Activated CD8-positive, alpha-beta T cell treated with anti-CD3 and anti-CD28 coated beads for 36 hours (primary cell): ENCODE measurements around the gene LAMA3. TPM values are rescaled to one million over a fixed set of nuclear protein-coding genes. Genes with fewer than 3 reads are reported as not detected.
A peak's percentile ranks its signal among the peaks of the same experiment; 100 is the strongest.

Source experiments
- ATAC-seq: fragments of 200-7000 bp; cut with Tn5 transposase; one replicate; pipeline ENCODE4 v1.10.0; 2021; ENCODE audit warnings: mild to moderate bottlenecking, moderate library complexity
- CTCF ChIA-PET: fragments of 350-600 bp; sonication (Branson Sonifier 250); formaldehyde crosslinking; loops from one replicate; lab custom pipeline; 2021; ENCODE audit warnings: antibody characterized with exemption; lab: Charles Lee
- POLR2A ChIA-PET: fragments of 350-600 bp; sonication (Branson Sonifier 250); formaldehyde crosslinking; loops from one replicate; lab custom pipeline; 2021; ENCODE audit warnings: antibody characterized with exemption; lab: Charles Lee
- DNase-seq: peaks from one replicate; pipeline ENCODE4 v3.0.0-alpha.2; 2020
- H3K27ac Mint-ChIP-seq: one replicate; pipeline ENCODE4 v1.8.0; 2021; ENCODE audit warnings: mild to moderate bottlenecking, mixed read lengths
- H3K27me3 Mint-ChIP-seq: one replicate; pipeline ENCODE4 v1.8.0; 2021; ENCODE audit warnings: mixed read lengths
- H3K36me3 Mint-ChIP-seq: one replicate; pipeline ENCODE4 v1.8.0; 2021; ENCODE audit warnings: low read depth, mixed read lengths
- H3K4me1 Mint-ChIP-seq: one replicate; pipeline ENCODE4 v1.8.0; 2021; ENCODE audit warnings: low read depth, mixed read lengths
- H3K4me3 Mint-ChIP-seq: one replicate; pipeline ENCODE4 v1.8.0; 2021; ENCODE audit warnings: mild to moderate bottlenecking, moderate library complexity, mixed read lengths
- H3K9me3 Mint-ChIP-seq: one replicate; pipeline ENCODE4 v1.8.0; 2021; ENCODE audit warnings: mixed read lengths
- CTCF ChIP-seq: fragments of 200-600 bp; IDR thresholded peaks from one replicate; pipeline ENCODE4 v1.8.0; 2022; ENCODE audit warnings: antibody characterized with exemption, mild to moderate bottlenecking
- intact Hi-C: fragments of 100-400 bp; cut with micrococcal nuclease; formaldehyde crosslinking; loops from one replicate; pipeline ENCODE4 v1.10.0; 2022
- total RNA-seq, 2 experiments: library from RNA; stranded (reverse); gene quantifications; one replicate each; pipeline ENCODE4 v1.2.3, GENCODE V29; 2021

The LAMA3 gene
- total RNA-seq, 2 experiments from 2014 or later: 0.05 TPM; not detected in 1

- H3K27ac Mint-ChIP-seq: no peak overlapping the region
- POLR2A ChIA-PET: no interaction called here
- H3K36me3 Mint-ChIP-seq: no peaks in the 10 kb centered on the region
- peak; percentile 63 for DNase-seq
- H3K27me3 Mint-ChIP-seq: no peaks in the 10 kb centered on the region
- no peaks in the 10 kb centered on the region for H3K9me3 Mint-ChIP-seq
- no peak for TF ChIP-seq CTCF
- ATAC-seq: peak; percentile 78
- CTCF ChIA-PET: no interaction called here
- H3K4me3 Mint-ChIP-seq: no peak overlapping the region
- intact Hi-C loops: no loop called here
- H3K4me1 Mint-ChIP-seq: peaks cover 48% of the 10 kb centered on the region
Measured at GRCh38 chr18:23935804-23936203, 246.6 kb downstream of the LAMA3 start.

GRCh38 chr18:23936381-23936958, 247.2 kb downstream of the LAMA3 start:
- Mint-ChIP-seq H3K4me1 (peaks cover 49% of the 10 kb centered on the region), H3K36me3 (no peaks in the 10 kb centered on the region), H3K9me3 (no peaks in the 10 kb centered on the region), H3K27me3 (no peaks in the 10 kb centered on the region), H3K4me3 (no peak overlapping the region), H3K27ac (peak overlapping the region; percentile 16)
- ATAC-seq (no peak), DNase-seq (no peak)
- ChIA-PET CTCF (no interaction called here), POLR2A (no interaction called here)
- intact Hi-C loops: no loop called here
- no peak for TF ChIP-seq CTCF

GRCh38 chr18:23938043-23938756, 248.9 kb downstream of the LAMA3 start:
- Mint-ChIP-seq H3K36me3 (no peaks in the 10 kb centered on the region), H3K9me3 (no peaks in the 10 kb centered on the region), H3K4me3 (no peak overlapping the region), H3K4me1 (peaks cover 62% of the 10 kb centered on the region), H3K27ac (no peak overlapping the region), H3K27me3 (peaks cover 2% of the 10 kb centered on the region)
- intact Hi-C loops: no loop called here
- TF ChIP-seq CTCF: no peak
- POLR2A ChIA-PET: interaction anchor here (1.6 kb wide), 1 partner anchor 12 kb away, joined by 4 read pairs; no protein-coding TSS in a partner anchor
- peak; percentile 51 for DNase-seq
- ATAC-seq: peak; percentile 60
- CTCF ChIA-PET: interaction anchor here (0.9 to 3.1 kb wide), 2 partner anchors 10 to 20 kb away, joined by 4 to 14 read pairs; no protein-coding TSS in a partner anchor

GRCh38 chr18:23938901-23939341, 249.7 kb downstream of the LAMA3 start:
- DNase-seq (no peak), ATAC-seq (no peak)
- no peak for TF ChIP-seq CTCF
- no peaks in the 10 kb centered on the region for H3K36me3 Mint-ChIP-seq
- no peak overlapping the region for H3K27ac Mint-ChIP-seq
- no peak overlapping the region for H3K4me3 Mint-ChIP-seq
- POLR2A ChIA-PET: interaction anchor here (0.9 to 1.6 kb wide), 2 partner anchors 11 to 15 kb away, joined by 3 to 4 read pairs; no protein-coding TSS in a partner anchor
- intact Hi-C loops: no loop called here
- peaks cover 69% of the 10 kb centered on the region for H3K4me1 Mint-ChIP-seq
- peaks cover 2% of the 10 kb centered on the region for H3K27me3 Mint-ChIP-seq
- CTCF ChIA-PET: interaction anchor here (0.9 to 3.1 kb wide), 3 partner anchors 10 to 20 kb away, joined by 4 to 14 read pairs (median 5); no protein-coding TSS in a partner anchor
- H3K9me3 Mint-ChIP-seq: no peaks in the 10 kb centered on the region

- POLR2A ChIA-PET: interaction anchor here (0.9 to 1.6 kb wide), 2 partner anchors 11 to 14 kb away, joined by 3 to 4 read pairs; no protein-coding TSS in a partner anchor
- no peak overlapping the region for H3K27ac Mint-ChIP-seq
- intact Hi-C loops: no loop called here
- peaks cover 3% of the 10 kb centered on the region for H3K27me3 Mint-ChIP-seq
- H3K9me3 Mint-ChIP-seq: no peaks in the 10 kb centered on the region
- CTCF ChIA-PET: interaction anchor here (1.7 to 3.1 kb wide), 2 partner anchors 11 to 21 kb away, joined by 5 to 14 read pairs; no protein-coding TSS in a partner anchor
- H3K4me3 Mint-ChIP-seq: no peak overlapping the region
- TF ChIP-seq CTCF: no peak
- DNase-seq (no peak), ATAC-seq (no peak)
- no peaks in the 10 kb centered on the region for H3K36me3 Mint-ChIP-seq
- H3K4me1 Mint-ChIP-seq: peaks cover 68% of the 10 kb centered on the region
Measured at GRCh38 chr18:23939366-23939765, 250.1 kb downstream of the LAMA3 start.
